Esophagus (tissue), 2 donors: ENCODE results near the gene TBC1D20. TPM values are rescaled to one million over a fixed set of nuclear protein-coding genes. Genes with fewer than 3 reads are reported as not detected.
"Not testable (repeated sequence)": the region's sequence is repeated elsewhere in the genome, so short reads cannot be mapped to it uniquely, and the experiment has no call there.

Source experiments
- H3K27ac ChIP-seq, 2 donors: one replicate each; pipeline ENCODE4 v1.5.1; 2013; ENCODE audit warnings: low read depth in 2 of 2, mild to moderate bottlenecking in 2 of 2, inconsistent platforms in 1 of 2, low read length in 1 of 2, moderate library complexity in 1 of 2
- H3K27me3 ChIP-seq, 2 donors: one replicate each; pipeline ENCODE4 v1.6.1; 2013; ENCODE audit warnings: low read length in 2 of 2, control low read depth in 1 of 2, mild to moderate bottlenecking in 1 of 2; ENCODE audit not compliant: insufficient read depth in 2 of 2, control insufficient read depth in 1 of 2
- H3K36me3 ChIP-seq, 2 donors: one replicate each; pipeline ENCODE4 v1.6.1; 2013; ENCODE audit warnings: low read length in 1 of 2; ENCODE audit not compliant: control insufficient read depth in 2 of 2, insufficient read depth in 2 of 2
- H3K4me1 ChIP-seq, 2 donors: one replicate each; pipeline ENCODE4 v1.6.1; 2013; ENCODE audit warnings: low read length in 1 of 2; ENCODE audit not compliant: control insufficient read depth in 2 of 2, insufficient read depth in 2 of 2
- H3K4me3 ChIP-seq, 2 donors: one replicate each; pipeline ENCODE4 v1.5.1; 2013; ENCODE audit warnings: low read length in 2 of 2, mild to moderate bottlenecking in 2 of 2, low read depth in 1 of 2, moderate library complexity in 1 of 2
- H3K9me3 ChIP-seq, 2 donors: one replicate each; pipeline ENCODE4 v1.6.1; 2013; ENCODE audit warnings: mild to moderate bottlenecking in 2 of 2, low read depth in 1 of 2, low read length in 1 of 2, moderate library complexity in 1 of 2; ENCODE audit not compliant: control insufficient read depth in 2 of 2, insufficient read depth in 1 of 2
- WGBS, 2 donors: extraction: QIAGEN DNeasy Blood & Tissue Kit; methylation state at CpG; one replicate each; pipeline ENCODE4 v1.1.7; 2013; 5-methylcytosine and 5-hydroxymethylcytosine counted together
- polyA plus RNA-seq, 2 donors: library from polyadenylated mRNA; stranded (reverse); fragments of 200-250 nt; gene quantifications; one replicate each; pipeline ENCODE4 v1.2.3, GENCODE V29; 2013
- donor health status: healthy with polysubstance abuse.
- donor health status: Bipolar disorder and iron deficiency.

The TBC1D20 gene
- polyA plus RNA-seq = 10 to 100 TPM; 15.6 to 18.1 TPM

GRCh38 chr20:462199-462991 is at the start of gene TBC1D20:
Gene TBC1D20, minus strand, starts transcription at chr20:462533. Its CDS starts 128 bp downstream, at chr20:462405.
- 0 to 1% methylated on average over 75 to 80 of the region's 80 CpGs for WGBS, 2 donors
- H3K36me3 ChIP-seq = peaks cover 0 to 2% of the 10 kb centered on the region in 2 donors
- no peaks in the 10 kb centered on the region for H3K27me3 ChIP-seq
- H3K9me3 ChIP-seq = no peaks in the 10 kb centered on the region
- peak within 1 kb of the TSS; percentile 70 to 92 for H3K4me3 ChIP-seq
- peaks cover 0 to 4% of the 10 kb centered on the region in 2 donors for H3K4me1 ChIP-seq
- peak within 1 kb of the TSS; percentile 90 to 93 for H3K27ac ChIP-seq

GRCh38 chr20:510328-511057 is 48.2 kb upstream of the TBC1D20 start:
- H3K4me1 ChIP-seq, H3K36me3 ChIP-seq, H3K4me3 ChIP-seq, H3K27me3 ChIP-seq, H3K9me3 ChIP-seq, H3K27ac ChIP-seq: not testable (repeated sequence)
- 74 to 84% methylated on average over 9 of the region's 9 CpGs for WGBS, 2 donors

DNA sequence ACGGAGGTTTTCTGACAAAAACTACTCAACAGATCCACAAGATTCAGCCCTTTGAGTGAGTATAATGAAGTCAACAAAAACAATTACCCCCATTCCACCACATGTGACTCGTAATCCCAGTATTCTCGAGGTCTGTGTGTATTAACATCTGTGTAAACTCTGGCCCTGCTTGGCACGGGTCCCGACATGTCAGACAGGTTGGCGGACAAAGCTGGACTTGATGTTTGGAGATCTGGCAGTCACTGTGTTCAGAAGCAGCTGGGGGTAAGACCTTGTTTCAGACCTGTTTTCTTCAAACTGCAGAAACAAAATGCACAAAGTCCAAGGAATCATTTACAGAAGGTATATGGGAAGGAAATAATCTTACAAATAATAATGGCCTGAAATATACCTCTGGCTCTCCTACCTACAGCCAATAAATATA is 46.0 kb upstream of the TBC1D20 start:
- H3K4me3 ChIP-seq, H3K4me1 ChIP-seq, H3K9me3 ChIP-seq, H3K27me3 ChIP-seq, H3K27ac ChIP-seq, H3K36me3 ChIP-seq: not testable (repeated sequence)
- 32 to 36% methylated on average over 6 of the region's 6 CpGs for WGBS, 2 donors

GRCh38 chr20:507761-508332 is 45.5 kb upstream of the TBC1D20 start:
- H3K4me1 ChIP-seq = no peaks in the 10 kb centered on the region
- 72 to 73% methylated on average over 7 of the region's 7 CpGs for WGBS, 2 donors
- no peak overlapping the region for H3K4me3 ChIP-seq
- H3K27me3 ChIP-seq = no peaks in the 10 kb centered on the region
- H3K9me3 ChIP-seq = no peaks in the 10 kb centered on the region
- H3K27ac ChIP-seq = no peak overlapping the region
- H3K36me3 ChIP-seq = peaks cover 2 to 3% of the 10 kb centered on the region in 2 donors

GRCh38 chr20:507006-507758 is 44.8 kb upstream of the TBC1D20 start:
- H3K27ac ChIP-seq = no peak overlapping the region
- no peaks in the 10 kb centered on the region for H3K9me3 ChIP-seq
- no peaks in the 10 kb centered on the region for H3K4me1 ChIP-seq
- H3K36me3 ChIP-seq = peaks cover 2 to 3% of the 10 kb centered on the region in 2 donors
- 81 to 83% methylated on average over 7 of the region's 7 CpGs for WGBS, 2 donors
- H3K4me3 ChIP-seq = no peak overlapping the region
- no peaks in the 10 kb centered on the region for H3K27me3 ChIP-seq

GRCh38 chr20:504632-505075 is 42.3 kb upstream of the TBC1D20 start:
- Histone ChIP-seq H3K9me3 (no peaks in the 10 kb centered on the region), H3K4me3 (no peak overlapping the region), H3K36me3 (peaks cover 2 to 3% of the 10 kb centered on the region in 2 donors), H3K4me1 (no peaks in the 10 kb centered on the region), H3K27me3 (no peaks in the 10 kb centered on the region), H3K27ac (no peak overlapping the region)
- WGBS, 2 donors = 67 to 80% methylated on average over 3 of the region's 3 CpGs

GRCh38 chr20:503048-503737 is 40.9 kb upstream of the TBC1D20 start:
- H3K36me3 ChIP-seq = peaks cover 6 to 10% of the 10 kb centered on the region in 2 donors
- no peak overlapping the region for H3K27ac ChIP-seq
- no peaks in the 10 kb centered on the region for H3K9me3 ChIP-seq
- no peaks in the 10 kb centered on the region for H3K4me1 ChIP-seq
- H3K4me3 ChIP-seq = no peak overlapping the region
- 95 to 96% methylated on average over 11 of the region's 11 CpGs for WGBS, 2 donors
- H3K27me3 ChIP-seq = no peaks in the 10 kb centered on the region

GRCh38 chr20:497979-498378 is 35.6 kb upstream of the TBC1D20 start:
- peaks cover 8 to 9% of the 10 kb centered on the region in 2 donors for H3K36me3 ChIP-seq
- 96 to 97% methylated on average over 2 of the region's 2 CpGs for WGBS, 2 donors
- H3K9me3 ChIP-seq = no peaks in the 10 kb centered on the region

More at GRCh38 chr20:497979-498378, 35.6 kb upstream of the TBC1D20 start:
- Histone ChIP-seq H3K4me1 (no peaks in the 10 kb centered on the region), H3K4me3 (no peak overlapping the region), H3K27me3 (no peaks in the 10 kb centered on the region), H3K27ac (no peak overlapping the region)
